H1 (cell line): ENCODE data around the gene ZNF320. TPM values are rescaled to one million over a fixed set of nuclear protein-coding genes. Genes with fewer than 3 reads are reported as not detected.

Experiments
- ATF3 ChIP-seq: IDR thresholded peaks from 2 replicates; pipeline ENCODE4 v1.6.1; 2011; ENCODE audit warnings: low read depth, mild to moderate bottlenecking, low read length; ENCODE audit not compliant: insufficient read depth
- EP300 ChIP-seq, 2 experiments: IDR thresholded peaks; 1 replicate in 1 of 2; 2 replicates in 1 of 2; pipeline ENCODE4 v1.6.1; 2011 to 2012; ENCODE audit warnings: low read depth in 2 of 2, low read length in 2 of 2, mild to moderate bottlenecking in 2 of 2, borderline replicate concordance in 1 of 2, inconsistent platforms in 1 of 2, moderate library complexity in 1 of 2
- POLR2A ChIP-seq, 2 experiments: IDR thresholded peaks; 1 replicate in 1 of 2; 2 replicates in 1 of 2; pipeline ENCODE4 v1.6.1; 2011; ENCODE audit warnings: low read depth in 2 of 2, low read length in 2 of 2, mild to moderate bottlenecking in 2 of 2; ENCODE audit errors: control extremely low read depth in 1 of 2
- polyA plus RNA-seq, 7 experiments: library from polyadenylated mRNA; depleted of rRNA in 3 of 7; stranded (reverse) in 5 of 7; unstranded in 2 of 7; fragments of >200 nt in 5 of 7; fragments of 200-250 nt in 2 of 7; gene quantifications; 1 replicate in 5 of 7; 2 replicates in 1 of 7; 4 replicates in 1 of 7; pipeline versions ENCODE4 v1.2.1 to v1.2.3, GENCODE V29; 2011 to 2013; ENCODE audit warnings: missing spikeins in 2 of 7, mixed read lengths in 2 of 7
- total RNA-seq: library from RNA; stranded (reverse); fragmentation: NEBNext Ultra II Directional; extraction: Animal tissue kit (Norgen Biotek cat#: 25700); gene quantifications from 2 replicates; pipeline ENCODE4 v1.2.1, GENCODE V29; 2021

The ZNF320 gene
- total and polyA plus RNA-seq, 2 of the 8 experiments (the other 6 are each of a cell fraction or from before 2014, with no cell fraction given) = 20.6 to 26.8 TPM

GRCh38 chr19:52936151-52936953, 38.9 kb upstream of the ZNF320 start (continued):
- TF ChIP-seq ATF3 (no peak), EP300 (IDR thresholded peaks at IDR 0.05; ENCODE audit: borderline replicate concordance in 1 of 2, low read depth in 2 of 2, low read length in 2 of 2) (no peak), POLR2A (IDR thresholded peaks at IDR 0.05; ENCODE audit: control extremely low read depth in 1 of 2, low read depth in 2 of 2, low read length in 2 of 2) (no peak)
- TF ChIP-seq, all 59 proteins: peak for 0
